ENCODE measurements around the gene C16orf92.

DNA sequence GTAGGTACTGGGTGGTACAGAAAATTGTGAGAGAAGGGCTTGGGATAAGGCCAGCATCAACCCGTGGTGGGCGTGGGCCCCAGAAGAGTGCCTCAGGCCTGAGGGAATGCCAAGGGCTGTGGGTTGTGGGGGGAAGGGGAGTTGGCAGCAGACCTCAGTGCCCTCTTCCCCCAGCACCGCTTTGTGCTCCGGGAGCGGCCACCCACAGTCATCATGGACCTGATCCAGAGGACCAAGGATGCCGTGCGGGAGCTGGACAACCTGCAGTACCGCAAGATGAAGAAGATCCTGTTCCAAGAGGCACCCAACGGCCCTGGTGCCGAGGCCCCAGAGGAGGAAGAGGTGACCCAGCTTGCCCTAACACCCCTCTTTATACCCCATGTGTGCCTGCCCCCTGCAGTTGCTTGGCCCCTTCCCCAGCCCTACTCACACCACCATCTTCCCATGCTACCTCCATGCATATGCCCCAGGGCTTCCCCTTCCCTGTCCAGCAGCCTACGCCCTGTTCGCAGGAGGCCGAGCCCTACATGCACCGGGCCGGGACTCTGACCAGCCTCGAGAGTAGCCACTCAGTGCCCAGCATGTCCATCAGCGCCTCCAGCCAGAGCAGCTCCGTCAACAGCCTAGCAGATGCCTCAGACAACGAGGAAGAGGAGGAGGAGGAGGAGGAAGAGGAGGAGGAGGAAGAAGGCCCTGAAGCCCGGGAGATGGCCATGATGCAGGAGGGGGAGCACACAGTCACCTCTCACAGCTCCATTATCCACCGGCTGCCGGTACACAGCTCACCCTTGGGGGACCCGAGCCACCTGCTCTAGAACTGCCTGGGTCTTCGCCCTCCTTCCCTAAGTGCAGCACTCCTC lies 40.2 kb upstream of the C16orf92 start:
- TF ChIP-seq, protein P1, sequence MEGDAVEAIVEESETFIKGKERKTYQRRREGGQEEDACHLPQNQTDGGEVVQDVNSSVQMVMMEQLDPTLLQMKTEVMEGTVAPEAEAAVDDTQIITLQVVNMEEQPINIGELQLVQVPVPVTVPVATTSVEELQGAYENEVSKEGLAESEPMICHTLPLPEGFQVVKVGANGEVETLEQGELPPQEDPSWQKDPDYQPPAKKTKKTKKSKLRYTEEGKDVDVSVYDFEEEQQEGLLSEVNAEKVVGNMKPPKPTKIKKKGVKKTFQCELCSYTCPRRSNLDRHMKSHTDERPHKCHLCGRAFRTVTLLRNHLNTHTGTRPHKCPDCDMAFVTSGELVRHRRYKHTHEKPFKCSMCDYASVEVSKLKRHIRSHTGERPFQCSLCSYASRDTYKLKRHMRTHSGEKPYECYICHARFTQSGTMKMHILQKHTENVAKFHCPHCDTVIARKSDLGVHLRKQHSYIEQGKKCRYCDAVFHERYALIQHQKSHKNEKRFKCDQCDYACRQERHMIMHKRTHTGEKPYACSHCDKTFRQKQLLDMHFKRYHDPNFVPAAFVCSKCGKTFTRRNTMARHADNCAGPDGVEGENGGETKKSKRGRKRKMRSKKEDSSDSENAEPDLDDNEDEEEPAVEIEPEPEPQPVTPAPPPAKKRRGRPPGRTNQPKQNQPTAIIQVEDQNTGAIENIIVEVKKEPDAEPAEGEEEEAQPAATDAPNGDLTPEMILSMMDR (conservative IDR thresholded peaks at IDR 0.05; ENCODE audit: low read length): no peak
- TF ChIP-seq EZH2phosphoT487 (IDR thresholded peaks at IDR 0.05; ENCODE audit: borderline replicate concordance): no peak

Measured in Loucy (cell line).